H1 (cell line): Measurements from ENCODE around the gene ZFP90. TPM values are rescaled to one million over a fixed set of nuclear protein-coding genes. Genes with fewer than 3 reads are reported as not detected.

Experiments
- CTCF ChIA-PET: fragments of 300-600 bp; sonication (Branson Sonifier 250); formaldehyde crosslinking; loops from one replicate; lab custom pipeline; 2021; ENCODE audit not compliant: partially characterized antibody; lab: Charles Lee
- POLR2A ChIA-PET: fragments of 300-600 bp; sonication (Branson Sonifier 250); formaldehyde crosslinking; loops from one replicate; lab custom pipeline; 2021; ENCODE audit warnings: inconsistent platforms; ENCODE audit not compliant: partially characterized antibody; lab: Charles Lee
- DNase-seq, 2 experiments: peaks; one replicate each; pipeline versions ENCODE4 v3.0.0 to v3.0.0-alpha.2; 2010 to 2022; ENCODE audit warnings: low spot score in 2 of 2, low read depth in 1 of 2, mixed read lengths in 1 of 2
- FAIRE-seq: peaks from 2 replicates; lab custom pipeline; 2011; peaks lifted over from hg19 to GRCh38; lab: Jason Lieb, UNC
- H2AFZ ChIP-seq: 2 replicates; pipeline ENCODE4 v1.8.1; 2012; ENCODE audit warnings: low read length, inconsistent platforms
- H2AK5ac ChIP-seq: 2 replicates; pipeline ENCODE4 v1.6.1; 2013; ENCODE audit warnings: low read depth, low read length
- H2BK120ac ChIP-seq: replicated peaks from 2 replicates; pipeline ENCODE3; 2013; ENCODE audit warnings: low read depth, low read length, inconsistent platforms
- H2BK12ac ChIP-seq: 2 replicates; pipeline ENCODE4 v1.6.1; 2013; ENCODE audit warnings: low read depth, low read length
- H2BK15ac ChIP-seq: 2 replicates; pipeline ENCODE4 v1.6.1; 2013; ENCODE audit warnings: low read length
- H2BK20ac ChIP-seq: 2 replicates; pipeline ENCODE4 v1.6.1; 2013; ENCODE audit warnings: low read length
- H2BK5ac ChIP-seq: 2 replicates; pipeline ENCODE4 v1.6.1; 2013; ENCODE audit warnings: low read depth, low read length
- H3K14ac ChIP-seq: 2 replicates; pipeline ENCODE4 v1.6.1; 2013; ENCODE audit warnings: inconsistent platforms; ENCODE audit not compliant: insufficient read length
- H3K18ac ChIP-seq: 2 replicates; pipeline ENCODE4 v1.6.1; 2013; ENCODE audit warnings: low read length; ENCODE audit errors: extremely low read depth
- H3K23ac ChIP-seq: 2 replicates; pipeline ENCODE4 v1.6.1; 2013; ENCODE audit warnings: inconsistent platforms; ENCODE audit not compliant: insufficient read length
- H3K23me2 ChIP-seq: 2 replicates; pipeline ENCODE4 v1.6.1; 2013; ENCODE audit warnings: low read depth, low read length
- H3K27ac ChIP-seq: 2 replicates; pipeline ENCODE4 v1.6.1; 2011; ENCODE audit warnings: low read depth, low read length, inconsistent platforms
- H3K27me3 ChIP-seq, 4 experiments: replicated peaks in 1 of 4; 1 replicate in 1 of 4; 2 replicates in 3 of 4; pipeline versions ENCODE4 v1.6.1 to v1.8.1; 2011 to 2013; ENCODE audit warnings: low read length in 3 of 4, mild to moderate bottlenecking in 3 of 4, inconsistent platforms in 2 of 4, mixed read lengths in 2 of 4, moderate library complexity in 1 of 4; ENCODE audit not compliant: control insufficient read depth in 3 of 4, insufficient read depth in 3 of 4; ENCODE audit errors: extremely low read depth in 1 of 4
- H3K36me3 ChIP-seq, 4 experiments: 2 replicates each; pipeline versions ENCODE4 v1.6.1 to v1.8.1; 2011 to 2013; ENCODE audit warnings: mild to moderate bottlenecking in 4 of 4, low read length in 3 of 4, moderate library complexity in 2 of 4, control low read depth in 1 of 4, inconsistent platforms in 1 of 4; ENCODE audit not compliant: insufficient read depth in 4 of 4, control insufficient read depth in 2 of 4
- H3K4ac ChIP-seq: replicated peaks from 2 replicates; pipeline ENCODE3; 2013; ENCODE audit warnings: low read length, low read depth, mixed read lengths, inconsistent platforms; ENCODE audit not compliant: insufficient read length
- H3K4me1 ChIP-seq, 4 experiments: replicated peaks in 1 of 4; 1 replicate in 1 of 4; 2 replicates in 3 of 4; pipeline versions ENCODE4 v1.6.1 to v1.8.1; 2011 to 2013; ENCODE audit warnings: low read length in 3 of 4, inconsistent platforms in 2 of 4, mixed read lengths in 1 of 4; ENCODE audit not compliant: insufficient read depth in 4 of 4, control insufficient read depth in 3 of 4
- H3K4me2 ChIP-seq, 2 experiments: 2 replicates each; pipeline versions ENCODE4 v1.6.1 to v1.8.1; 2011 to 2013; ENCODE audit warnings: low read depth in 2 of 2, low read length in 2 of 2, control low read depth in 1 of 2, inconsistent platforms in 1 of 2, mild to moderate bottlenecking in 1 of 2; ENCODE audit not compliant: insufficient read depth in 1 of 2
- H3K4me3 ChIP-seq, 4 experiments: fragments of 200-600, 300-600 bp in 1 of 4; sonication (generic), shearing (Covaris generic), sonication (Bioruptor Twin) in 1 of 4; 2 replicates each; pipeline versions ENCODE4 v1.5.1 to v1.8.1; 2011 to 2016; ENCODE audit warnings: low read length in 4 of 4, low read depth in 3 of 4, control low read depth in 2 of 4, inconsistent platforms in 2 of 4, mild to moderate bottlenecking in 2 of 4, mixed read lengths in 1 of 4, moderate library complexity in 1 of 4; ENCODE audit not compliant: insufficient read depth in 2 of 4; ENCODE audit errors: extremely low read depth in 1 of 4
- H3K56ac ChIP-seq: replicated peaks from 2 replicates; pipeline ENCODE3; 2013; ENCODE audit warnings: low read depth, mild to moderate bottlenecking, mixed read lengths, low read length, inconsistent platforms; ENCODE audit not compliant: insufficient read length
- H3K79me1 ChIP-seq: 2 replicates; pipeline ENCODE4 v1.6.1; 2013; ENCODE audit warnings: low read depth, low read length, control low read depth
- H3K79me2 ChIP-seq, 2 experiments: 2 replicates each; pipeline versions ENCODE4 v1.6.1 to v1.8.1; 2012 to 2013; ENCODE audit warnings: low read length in 2 of 2, mild to moderate bottlenecking in 2 of 2, inconsistent platforms in 1 of 2; ENCODE audit not compliant: insufficient read depth in 2 of 2, control insufficient read depth in 1 of 2
- H3K9ac ChIP-seq, 4 experiments: replicated peaks in 1 of 4; 1 replicate in 1 of 4; 2 replicates in 3 of 4; pipeline versions ENCODE4 v1.6.1 to v1.8.1; 2011 to 2013; ENCODE audit warnings: low read depth in 3 of 4, low read length in 3 of 4, control low read depth in 2 of 4, mild to moderate bottlenecking in 2 of 4, moderate library complexity in 2 of 4, inconsistent platforms in 1 of 4; ENCODE audit errors: extremely low read depth in 1 of 4
- H3K9me3 ChIP-seq, 2 experiments: 2 replicates each; pipeline versions ENCODE4 v1.6.1 to v1.8.1; 2012 to 2013; ENCODE audit warnings: mild to moderate bottlenecking in 2 of 2, moderate library complexity in 2 of 2, control low read depth in 1 of 2, inconsistent platforms in 1 of 2, low read depth in 1 of 2, low read length in 1 of 2, mixed read lengths in 1 of 2; ENCODE audit not compliant: insufficient read depth in 2 of 2
- H4K20me1 ChIP-seq, 2 experiments: replicated peaks in 1 of 2; 2 replicates each; pipeline versions ENCODE3 to v1.8.1; 2011 to 2013; ENCODE audit warnings: inconsistent platforms in 2 of 2, low read length in 2 of 2, mild to moderate bottlenecking in 1 of 2; ENCODE audit not compliant: insufficient read depth in 2 of 2, control insufficient read depth in 1 of 2
- H4K5ac ChIP-seq: 2 replicates; pipeline ENCODE4 v1.6.1; 2013; ENCODE audit warnings: low read length, low read depth, mixed read lengths, inconsistent platforms; ENCODE audit not compliant: insufficient read length
- H4K8ac ChIP-seq: 2 replicates; pipeline ENCODE4 v1.8.0; 2013; ENCODE audit warnings: mild to moderate bottlenecking, moderate library complexity, low read length, inconsistent platforms; ENCODE audit not compliant: insufficient read depth; ENCODE audit errors: extremely low read depth
- H4K91ac ChIP-seq: replicated peaks from 2 replicates; pipeline ENCODE3; 2013; ENCODE audit warnings: low read length, mixed read lengths, inconsistent platforms; ENCODE audit not compliant: insufficient read length
- CEBPB ChIP-seq: IDR thresholded peaks from 2 replicates; pipeline ENCODE4 v1.6.1; 2012; ENCODE audit warnings: low read depth, low read length
- RAD21 ChIP-seq, 2 experiments: IDR thresholded peaks in 1 of 2; conservative IDR thresholded peaks in 1 of 2; 2 replicates each; pipeline ENCODE4 v1.6.1; 2011; ENCODE audit warnings: low read depth in 2 of 2, low read length in 2 of 2, improper control_type of control experiment in 1 of 2, inconsistent platforms in 1 of 2, mild to moderate bottlenecking in 1 of 2, moderate library complexity in 1 of 2
- WGBS, 2 experiments: shearing (Covaris generic) in 1 of 2; methylation state at CpG; one replicate each; pipeline versions ENCODE4 v1.1.6 to v1.1.7; 2013 to 2015; ENCODE audit warnings: low lambda C conversion rate in 2 of 2, mixed read lengths in 2 of 2, inconsistent platforms in 1 of 2, low coverage in 1 of 2, missing lambda C conversion rate in 1 of 2; ENCODE audit not compliant: insufficient replicate concordance in 2 of 2, insufficient coverage in 1 of 2, insufficient read length in 1 of 2; ENCODE audit errors: extremely low coverage in 1 of 2, missing lambda C conversion rate in 1 of 2; 5-methylcytosine and 5-hydroxymethylcytosine counted together
- polyA plus RNA-seq, 7 experiments: library from polyadenylated mRNA; depleted of rRNA in 3 of 7; stranded (reverse) in 5 of 7; unstranded in 2 of 7; fragments of >200 nt in 5 of 7; fragments of 200-250 nt in 2 of 7; gene quantifications; 1 replicate in 5 of 7; 2 replicates in 1 of 7; 4 replicates in 1 of 7; pipeline versions ENCODE4 v1.2.1 to v1.2.3, GENCODE V29; 2011 to 2013; ENCODE audit warnings: missing spikeins in 2 of 7, mixed read lengths in 2 of 7
- total RNA-seq: library from RNA; stranded (reverse); fragmentation: NEBNext Ultra II Directional; extraction: Animal tissue kit (Norgen Biotek cat#: 25700); gene quantifications from 2 replicates; pipeline ENCODE4 v1.2.1, GENCODE V29; 2021

Gene ZFP90
- total and polyA plus RNA-seq, 2 of the 8 experiments (the other 6 are each of a cell fraction or from before 2014, with no cell fraction given), result 10.3 to 19.1 TPM

GRCh38 chr16:68512742-68513141 lies 26.3 kb upstream of the ZFP90 start:
- 0 out of 2 replicates have a peak, but pooled peaks cover 2% of the 10 kb centered on the region for H3K23me2 ChIP-seq
- 86% methylated on average over 1 of the region's 1 CpG; no CpG with 5 or more reads in 1 of the 2 experiments for WGBS, 2 experiments

More at GRCh38 chr16:68512742-68513141, 26.3 kb upstream of the ZFP90 start:
- H4K8ac ChIP-seq, result no peak overlapping the region
- FAIRE-seq (no peak), DNase-seq (no peak)
- H3K9me3 ChIP-seq, result no peaks in the 10 kb centered on the region
- H3K9ac ChIP-seq, result no peak overlapping the region
- no peak for TF ChIP-seq CEBPB
- TF ChIP-seq RAD21 (IDR thresholded peaks at IDR 0.05 in 1 of 2, conservative IDR thresholded peaks at IDR 0.05 in 1 of 2; ENCODE audit: low read depth in 2 of 2, low read length in 2 of 2), result no peak
- H3K23ac ChIP-seq, result no peak overlapping the region
- no peak overlapping the region for H2AK5ac ChIP-seq
- H3K27ac ChIP-seq, result no peak overlapping the region
- no peak overlapping the region for H3K14ac ChIP-seq
- no peaks in the 10 kb centered on the region for H3K79me1 ChIP-seq
- no peaks in the 10 kb centered on the region for H4K20me1 ChIP-seq
- H2BK5ac ChIP-seq, result no peak overlapping the region
- ChIA-PET POLR2A (no interaction called here), CTCF (interaction anchor here (1.0 to 10.2 kb wide), 7 partner anchors 8 to 164 kb away, joined by 3 to 136 read pairs (median 15); partner anchors contain the start of gene SMPD3)
- H3K18ac ChIP-seq, result no peak overlapping the region
- no peak overlapping the region for H3K4me2 ChIP-seq
- H4K5ac ChIP-seq, result no peak overlapping the region
- peaks cover 0 to 3% (median 0%) of the 10 kb centered on the region in 4 experiments; a peak in 2 of 7 replicates for H3K27me3 ChIP-seq
- H2BK12ac ChIP-seq, result no peak overlapping the region
- H2AFZ ChIP-seq, result no peak overlapping the region
- no peaks in the 10 kb centered on the region for H3K4me1 ChIP-seq
- H3K4me3 ChIP-seq, result no peak overlapping the region
- no peaks in the 10 kb centered on the region for H3K79me2 ChIP-seq
- H2BK20ac ChIP-seq, result no peak overlapping the region
- no peaks in the 10 kb centered on the region for H3K36me3 ChIP-seq
- H3K4ac ChIP-seq, result no peak overlapping the region
- no peak overlapping the region for H4K91ac ChIP-seq
- no peak overlapping the region for H3K56ac ChIP-seq
- H2BK15ac ChIP-seq, result no peak overlapping the region
- no peak overlapping the region for H2BK120ac ChIP-seq
